ENCODE data around the gene WNT1.

Gene WNT1

GRCh38 chr12:48982397-48983080, 4.4 kb downstream of the WNT1 start:
- DNase-seq = no peak

- no peak for DNase-seq
Measured at GRCh38 chr12:48985475-48985897, 7.4 kb downstream of the WNT1 start.

- DNase-seq = no peak
Measured at GRCh38 chr12:48985901-48986300, 7.8 kb downstream of the WNT1 start.

- no peak for DNase-seq
Measured at GRCh38 chr12:48986720-48987291, 8.7 kb downstream of the WNT1 start.

GRCh38 chr12:48988030-48988649, 10.0 kb downstream of the WNT1 start:
- DNase-seq = no peak

- DNase-seq = no peak
Measured at GRCh38 chr12:48990552-48990951, 12.4 kb downstream of the WNT1 start.

GRCh38 chr12:48991247-48992050, 13.3 kb downstream of the WNT1 start:
- DNase-seq = no peak

- DNase-seq = no peak
Measured at GRCh38 chr12:48993787-48994186, 15.7 kb downstream of the WNT1 start.

- no peak for DNase-seq
Measured at GRCh38 chr12:48994224-48995085, 16.3 kb downstream of the WNT1 start.

- DNase-seq = peak; percentile 80
Measured at GRCh38 chr12:48995086-48995879, 17.2 kb downstream of the WNT1 start.

- DNase-seq = peak; percentile 55
Measured at GRCh38 chr12:48996794-48997718, 18.9 kb downstream of the WNT1 start.

GRCh38 chr12:48997719-48998496, 19.8 kb downstream of the WNT1 start:
- DNase-seq = no peak

- no peak for DNase-seq
Measured at GRCh38 chr12:48998497-48999353, 20.6 kb downstream of the WNT1 start.

GRCh38 chr12:48999371-49000131, 21.4 kb downstream of the WNT1 start, which contains the start of gene DDN:
TSS of gene DDN (minus strand) at chr12:48999375. CDS start at chr12:48999287, 88 bp downstream.
- DNase-seq = no peak

GRCh38 chr12:49000346-49000745, 22.2 kb downstream of the WNT1 start:
- DNase-seq = no peak

GRCh38 chr12:49008943-49009342, 30.8 kb downstream of the WNT1 start:
- no peak for DNase-seq

- no peak for DNase-seq
Measured at GRCh38 chr12:49010092-49010668, 32.1 kb downstream of the WNT1 start.
